Trophoblast cell (in vitro differentiated cells and primary cell): ENCODE measurements around the gene TSPEAR.

Source experiments
- DNase-seq, 2 donors: peaks; one replicate each; pipeline ENCODE4 v3.0.0-alpha.2; 2016
- H2AFZ ChIP-seq: 2 replicates; pipeline ENCODE4 v1.6.1; 2013; ENCODE audit warnings: low read length, moderate library complexity, mild to moderate bottlenecking; ENCODE audit not compliant: insufficient read depth, poor library complexity
- H2AK5ac ChIP-seq: 2 replicates; pipeline ENCODE4 v1.6.1; 2013; ENCODE audit warnings: mild to moderate bottlenecking, low read length
- H2BK120ac ChIP-seq: 2 replicates; pipeline ENCODE4 v1.6.1; 2013; ENCODE audit warnings: low read length, mild to moderate bottlenecking, moderate library complexity; ENCODE audit not compliant: insufficient read depth, poor library complexity
- H2BK12ac ChIP-seq: 2 replicates; pipeline ENCODE4 v1.6.1; 2013; ENCODE audit warnings: mild to moderate bottlenecking, low read length, moderate library complexity
- H2BK5ac ChIP-seq: 2 replicates; pipeline ENCODE4 v1.6.1; 2013; ENCODE audit warnings: low read length, low read depth, moderate library complexity, mild to moderate bottlenecking; ENCODE audit not compliant: poor library complexity
- H3K14ac ChIP-seq: 2 replicates; pipeline ENCODE4 v1.6.1; 2013; ENCODE audit warnings: mild to moderate bottlenecking, low read length
- H3K18ac ChIP-seq: 2 replicates; pipeline ENCODE4 v1.6.1; 2013; ENCODE audit warnings: mild to moderate bottlenecking, low read length
- H3K23ac ChIP-seq: 2 replicates; pipeline ENCODE4 v1.6.1; 2013; ENCODE audit warnings: low read length
- H3K27ac ChIP-seq: 2 replicates; pipeline ENCODE4 v1.5.1; 2013; ENCODE audit warnings: low read depth, mild to moderate bottlenecking, inconsistent platforms, low read length, moderate library complexity
- H3K27me3 ChIP-seq: 2 replicates; pipeline ENCODE4 v1.6.1; 2013; ENCODE audit warnings: inconsistent platforms, mild to moderate bottlenecking, low read length, moderate library complexity; ENCODE audit not compliant: insufficient read depth
- H3K36me3 ChIP-seq, 2 experiments: 1 replicate in 1 of 2; 2 replicates in 1 of 2; pipeline ENCODE4 v1.6.1; 2013; ENCODE audit warnings: low read length in 2 of 2, mild to moderate bottlenecking in 2 of 2, moderate library complexity in 1 of 2; ENCODE audit not compliant: insufficient read depth in 2 of 2, control insufficient read depth in 1 of 2
- H3K4ac ChIP-seq: 2 replicates; pipeline ENCODE4 v1.6.1; 2013; ENCODE audit warnings: low read depth, mild to moderate bottlenecking, low read length, moderate library complexity
- H3K4me1 ChIP-seq, 2 experiments: 1 replicate in 1 of 2; 2 replicates in 1 of 2; pipeline ENCODE4 v1.6.1; 2013; ENCODE audit warnings: low read length in 2 of 2, mild to moderate bottlenecking in 2 of 2, moderate library complexity in 1 of 2; ENCODE audit not compliant: insufficient read depth in 2 of 2, control insufficient read depth in 1 of 2
- H3K4me2 ChIP-seq: 2 replicates; pipeline ENCODE4 v1.6.1; 2013; ENCODE audit warnings: inconsistent platforms, mild to moderate bottlenecking, low read length, moderate library complexity
- H3K4me3 ChIP-seq: 2 replicates; pipeline ENCODE4 v1.5.1; 2013; ENCODE audit warnings: mild to moderate bottlenecking, low read depth, low read length, inconsistent platforms
- H3K79me1 ChIP-seq: one replicate; pipeline ENCODE4 v1.6.1; 2013; ENCODE audit warnings: low read length
- H3K79me2 ChIP-seq: 2 replicates; pipeline ENCODE4 v1.6.1; 2013; ENCODE audit warnings: low read length, mild to moderate bottlenecking; ENCODE audit not compliant: control insufficient read depth, insufficient read depth, poor library complexity
- H3K9ac ChIP-seq: 2 replicates; pipeline ENCODE4 v1.6.1; 2013; ENCODE audit warnings: mild to moderate bottlenecking, low read length
- H3K9me3 ChIP-seq: 2 replicates; pipeline ENCODE4 v1.6.1; 2013; ENCODE audit warnings: low read depth, mild to moderate bottlenecking, control low read depth, inconsistent platforms, low read length; ENCODE audit not compliant: insufficient read depth
- H4K12ac ChIP-seq: 2 replicates; pipeline ENCODE4 v1.6.1; 2013; ENCODE audit warnings: low read depth, mild to moderate bottlenecking, low read length, moderate library complexity
- H4K8ac ChIP-seq: 2 replicates; pipeline ENCODE4 v1.6.1; 2013; ENCODE audit warnings: low read depth, mild to moderate bottlenecking, low read length, moderate library complexity
- H4K91ac ChIP-seq: one replicate; pipeline ENCODE4 v1.6.1; 2013; ENCODE audit warnings: low read depth, mild to moderate bottlenecking, low read length, moderate library complexity
- WGBS: extraction: QIAGEN DNeasy Blood & Tissue Kit; methylation state at CpG from one replicate; pipeline ENCODE4 v1.1.7; 2013; ENCODE audit warnings: missing lambda C conversion rate; ENCODE audit not compliant: insufficient read length, insufficient coverage; ENCODE audit errors: extremely low coverage; 5-methylcytosine and 5-hydroxymethylcytosine counted together

TSPEAR gene

DNA sequence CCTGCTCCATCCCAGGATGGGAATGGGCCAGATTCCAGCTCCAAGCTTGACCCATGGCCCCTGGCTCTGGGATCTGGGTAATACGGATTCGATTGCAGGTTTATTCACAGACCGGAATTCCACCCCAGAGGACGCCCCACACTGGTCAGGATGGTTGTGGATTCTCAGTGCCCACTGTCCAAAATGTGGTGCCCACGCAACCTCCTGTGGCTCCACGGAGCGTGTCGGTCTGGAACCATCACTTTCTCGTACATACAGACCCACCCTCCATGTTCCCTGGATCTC is 203.0 kb downstream of the TSPEAR start:
- no peak for DNase-seq

GRCh38 chr21:44507673-44508425 is 203.5 kb downstream of the TSPEAR start:
- Histone ChIP-seq H2BK120ac (no peak overlapping the region), H2BK12ac (no peak overlapping the region), H3K9me3 (no peaks in the 10 kb centered on the region), H2AFZ (no peak overlapping the region), H3K79me2 (no peaks in the 10 kb centered on the region), H3K14ac (no peak overlapping the region), H3K27me3 (no peaks in the 10 kb centered on the region), H3K9ac (no peak overlapping the region), H4K12ac (no peak overlapping the region), H4K91ac (no peak overlapping the region), H3K4me2 (no peak overlapping the region), H3K4me1 (peaks cover 3 to 11% of the 10 kb centered on the region in 2 experiments), H2AK5ac (no peak overlapping the region), H3K36me3 (no peaks in the 10 kb centered on the region), H3K23ac (no peak overlapping the region), H4K8ac (no peak overlapping the region), H3K4ac (no peak overlapping the region), H3K18ac (no peak overlapping the region), H3K4me3 (no peak overlapping the region), H3K27ac (no peak overlapping the region), H2BK5ac (no peak overlapping the region), H3K79me1 (no peaks in the 10 kb centered on the region)
- DNase-seq: no peak
- WGBS: no CpG with 5 or more reads among the region's 26 CpGs

More for the DNA sequence above, 203.0 kb downstream of the TSPEAR start:
- H3K27me3 ChIP-seq: no peaks in the 10 kb centered on the region
- no peak overlapping the region for H3K23ac ChIP-seq
- no peak overlapping the region for H2AK5ac ChIP-seq
- H3K4me3 ChIP-seq: no peak overlapping the region
- H3K27ac ChIP-seq: no peak overlapping the region
- no peak overlapping the region for H2BK5ac ChIP-seq
- H3K14ac ChIP-seq: no peak overlapping the region
- no peaks in the 10 kb centered on the region for H3K79me1 ChIP-seq
- no peak overlapping the region for H3K4me2 ChIP-seq
- H2AFZ ChIP-seq: no peak overlapping the region
- H2BK12ac ChIP-seq: no peak overlapping the region
- no peaks in the 10 kb centered on the region for H3K36me3 ChIP-seq
- no peak overlapping the region for H4K12ac ChIP-seq
- WGBS: no CpG with 5 or more reads among the region's 9 CpGs
- no peaks in the 10 kb centered on the region for H3K79me2 ChIP-seq
- H3K18ac ChIP-seq: no peak overlapping the region
- H3K4ac ChIP-seq: no peak overlapping the region
- H3K9me3 ChIP-seq: no peaks in the 10 kb centered on the region
- no peak overlapping the region for H4K91ac ChIP-seq
- no peak overlapping the region for H2BK120ac ChIP-seq
- no peak overlapping the region for H4K8ac ChIP-seq
- no peak overlapping the region for H3K9ac ChIP-seq
- peaks cover 3 to 11% of the 10 kb centered on the region in 2 experiments for H3K4me1 ChIP-seq

GRCh38 chr21:44506279-44507255 is 204.8 kb downstream of the TSPEAR start:
- no CpG with 5 or more reads among the region's 44 CpGs for WGBS
- Histone ChIP-seq H3K9ac (no peak overlapping the region), H2BK5ac (no peak overlapping the region), H3K14ac (no peak overlapping the region), H3K18ac (no peak overlapping the region), H3K79me1 (no peaks in the 10 kb centered on the region), H3K36me3 (no peaks in the 10 kb centered on the region), H2AK5ac (no peak overlapping the region), H4K12ac (no peak overlapping the region), H3K4ac (no peak overlapping the region), H4K8ac (no peak overlapping the region), H2AFZ (no peak overlapping the region), H3K79me2 (no peaks in the 10 kb centered on the region), H3K27ac (no peak overlapping the region), H2BK12ac (no peak overlapping the region), H4K91ac (no peak overlapping the region), H3K9me3 (no peaks in the 10 kb centered on the region), H3K4me3 (no peak overlapping the region), H3K4me1 (peaks cover 3 to 11% of the 10 kb centered on the region in 2 experiments), H3K23ac (no peak overlapping the region), H2BK120ac (no peak overlapping the region), H3K27me3 (no peaks in the 10 kb centered on the region), H3K4me2 (no peak overlapping the region)
- no peak for DNase-seq

DNA sequence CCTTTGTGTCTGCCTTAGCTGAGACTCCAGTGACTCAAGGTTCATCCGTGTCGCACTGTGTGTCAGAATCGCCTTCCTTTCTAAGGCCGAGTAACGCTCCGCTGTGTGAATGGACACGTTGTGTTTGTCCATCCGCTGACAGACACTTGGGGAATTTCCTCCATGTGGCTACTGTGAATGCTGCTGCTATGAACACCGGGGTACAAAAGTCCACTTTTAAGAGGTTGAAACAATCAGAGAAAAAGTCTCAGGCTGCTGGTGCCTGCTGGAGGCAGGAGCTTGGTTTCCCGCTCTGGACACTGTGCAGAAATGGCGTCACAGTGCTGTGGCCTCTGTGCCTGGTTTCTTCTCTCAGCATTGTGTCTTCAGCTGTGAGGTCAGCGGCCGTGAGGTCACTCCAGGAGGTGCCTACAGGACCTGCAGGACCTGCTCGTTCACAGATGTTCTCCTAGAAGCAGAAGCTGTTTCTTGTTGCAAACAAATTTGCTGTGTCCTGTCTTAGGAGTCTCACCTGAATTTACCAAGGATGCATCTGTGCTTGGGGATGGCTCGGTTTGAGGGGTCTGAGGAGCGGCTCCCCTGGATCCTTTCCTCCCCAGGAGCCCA is 205.6 kb downstream of the TSPEAR start:
- no peak overlapping the region for H3K9ac ChIP-seq
- no peaks in the 10 kb centered on the region for H3K36me3 ChIP-seq
- H2BK120ac ChIP-seq: no peak overlapping the region
- H3K18ac ChIP-seq: no peak overlapping the region
- no peak overlapping the region for H3K27ac ChIP-seq
- H3K9me3 ChIP-seq: no peaks in the 10 kb centered on the region
- no peak overlapping the region for H3K14ac ChIP-seq
- H4K12ac ChIP-seq: no peak overlapping the region
- no peak overlapping the region for H3K4ac ChIP-seq
- no peak overlapping the region for H4K91ac ChIP-seq
- no peak overlapping the region for H2BK5ac ChIP-seq
- no CpG with 5 or more reads among the region's 16 CpGs for WGBS
- no peak overlapping the region for H2BK12ac ChIP-seq
- no peak overlapping the region for H4K8ac ChIP-seq
- no peak overlapping the region for H3K4me3 ChIP-seq
- H2AFZ ChIP-seq: no peak overlapping the region
- no peak for DNase-seq
- no peak overlapping the region for H2AK5ac ChIP-seq
- H3K27me3 ChIP-seq: no peaks in the 10 kb centered on the region
- H3K4me2 ChIP-seq: no peak overlapping the region
- H3K4me1 ChIP-seq: peaks cover 3 to 8% of the 10 kb centered on the region in 2 experiments
- no peaks in the 10 kb centered on the region for H3K79me2 ChIP-seq
- H3K23ac ChIP-seq: no peak overlapping the region
- no peaks in the 10 kb centered on the region for H3K79me1 ChIP-seq
